Mesenchymal stem cell (in vitro differentiated cells and primary cell): ENCODE measurements around the gene CAMTA1.

Experiments
- DNase-seq: peaks from one replicate; pipeline ENCODE4 v3.0.0-alpha.2; 2013
- H2AFZ ChIP-seq: one replicate; pipeline ENCODE4 v1.6.1; 2013; ENCODE audit warnings: low read depth, mild to moderate bottlenecking, control low read depth, inconsistent platforms, low read length, moderate library complexity
- H2AK5ac ChIP-seq: 2 replicates; pipeline ENCODE4 v1.6.1; 2013; ENCODE audit warnings: low read length, moderate library complexity, mild to moderate bottlenecking, inconsistent platforms; ENCODE audit not compliant: severe bottlenecking
- H2BK120ac ChIP-seq: one replicate; pipeline ENCODE4 v1.6.1; 2013; ENCODE audit warnings: low read depth, mild to moderate bottlenecking, inconsistent platforms, low read length, moderate library complexity
- H2BK12ac ChIP-seq, 2 experiments: one replicate each; pipeline ENCODE4 v1.6.1; 2013; ENCODE audit warnings: inconsistent platforms in 2 of 2, low read length in 2 of 2, mild to moderate bottlenecking in 2 of 2, moderate library complexity in 2 of 2, control low read depth in 1 of 2
- H2BK15ac ChIP-seq: one replicate; pipeline ENCODE4 v1.6.1; 2013; ENCODE audit warnings: mild to moderate bottlenecking, low read depth, inconsistent platforms; ENCODE audit not compliant: poor library complexity, severe bottlenecking
- H2BK5ac ChIP-seq: 2 replicates; pipeline ENCODE4 v1.6.1; 2013; ENCODE audit warnings: low read depth, mild to moderate bottlenecking, low read length, control low read depth, inconsistent platforms; ENCODE audit not compliant: poor library complexity, severe bottlenecking
- H3K14ac ChIP-seq, 2 experiments: one replicate each; pipeline ENCODE4 v1.6.1; 2013; ENCODE audit warnings: inconsistent platforms in 2 of 2, low read length in 2 of 2, control low read depth in 1 of 2, mild to moderate bottlenecking in 1 of 2, moderate library complexity in 1 of 2
- H3K18ac ChIP-seq, 2 experiments: one replicate each; pipeline ENCODE4 v1.6.1; 2013; ENCODE audit warnings: inconsistent platforms in 2 of 2, low read length in 2 of 2, control low read depth in 1 of 2, low read depth in 1 of 2, mild to moderate bottlenecking in 1 of 2
- H3K23ac ChIP-seq, 2 experiments: one replicate each; pipeline ENCODE4 v1.6.1; 2013; ENCODE audit warnings: inconsistent platforms in 2 of 2, low read length in 2 of 2, mild to moderate bottlenecking in 2 of 2, moderate library complexity in 2 of 2, control low read depth in 1 of 2
- H3K27ac ChIP-seq: 2 replicates; pipeline ENCODE4 v1.5.1; 2013; ENCODE audit warnings: mild to moderate bottlenecking, moderate library complexity, low read length, control low read depth, inconsistent platforms; ENCODE audit not compliant: poor library complexity, severe bottlenecking
- H3K27me3 ChIP-seq, 2 experiments: 2 replicates each; pipeline versions ENCODE4 v1.6.1 to v1.7.0; 2013; ENCODE audit warnings: low read length in 2 of 2, mild to moderate bottlenecking in 2 of 2, moderate library complexity in 2 of 2, control low read depth in 1 of 2, inconsistent platforms in 1 of 2; ENCODE audit not compliant: control insufficient read depth in 1 of 2, insufficient read depth in 1 of 2
- H3K36me3 ChIP-seq, 2 experiments: 2 replicates each; pipeline versions ENCODE4 v1.6.1 to v1.7.0; 2013; ENCODE audit warnings: low read length in 2 of 2, control low read depth in 1 of 2, inconsistent platforms in 1 of 2, low read depth in 1 of 2, mild to moderate bottlenecking in 1 of 2; ENCODE audit not compliant: insufficient read depth in 2 of 2, control insufficient read depth in 1 of 2
- H3K4ac ChIP-seq, 2 experiments: one replicate each; pipeline ENCODE4 v1.6.1; 2013; ENCODE audit warnings: inconsistent platforms in 2 of 2, low read length in 2 of 2, mild to moderate bottlenecking in 2 of 2, moderate library complexity in 2 of 2, control low read depth in 1 of 2, low read depth in 1 of 2
- H3K4me1 ChIP-seq: 2 replicates; pipeline ENCODE4 v1.6.1; 2013; ENCODE audit warnings: low read depth, low read length, control low read depth; ENCODE audit not compliant: control insufficient read depth, insufficient read depth
- H3K4me2 ChIP-seq: 2 replicates; pipeline ENCODE4 v1.6.1; 2013; ENCODE audit warnings: low read length, mild to moderate bottlenecking, inconsistent platforms; ENCODE audit not compliant: poor library complexity, severe bottlenecking
- H3K4me3 ChIP-seq, 2 experiments: 2 replicates each; pipeline versions ENCODE4 v1.5.1 to v1.7.0; 2013; ENCODE audit warnings: low read length in 2 of 2, mild to moderate bottlenecking in 2 of 2, control low read depth in 1 of 2, low read depth in 1 of 2; ENCODE audit not compliant: insufficient read depth in 1 of 2
- H3K79me1 ChIP-seq: replicated peaks from 2 replicates; pipeline ENCODE4 v1.6.1; 2013; ENCODE audit warnings: mild to moderate bottlenecking, control low read depth, low read length, inconsistent platforms; ENCODE audit not compliant: poor library complexity, severe bottlenecking
- H3K9ac ChIP-seq: 2 replicates; pipeline ENCODE4 v1.7.0; 2013; ENCODE audit warnings: mild to moderate bottlenecking, low read length, moderate library complexity
- H3K9me3 ChIP-seq: 2 replicates; pipeline ENCODE4 v1.7.0; 2013; ENCODE audit warnings: mild to moderate bottlenecking, low read length; ENCODE audit not compliant: control insufficient read depth
- H4K8ac ChIP-seq: one replicate; pipeline ENCODE4 v1.6.1; 2013; ENCODE audit warnings: inconsistent platforms, mild to moderate bottlenecking, low read length, moderate library complexity
- H4K91ac ChIP-seq: one replicate; pipeline ENCODE4 v1.6.1; 2013; ENCODE audit warnings: mild to moderate bottlenecking, low read length, inconsistent platforms
- WGBS: methylation state at CpG from one replicate; pipeline ENCODE4 v1.1.7; 2013; ENCODE audit warnings: mixed read lengths; 5-methylcytosine and 5-hydroxymethylcytosine counted together

CAMTA1 gene

GRCh38 chr1:6915999-6916565 is 130.8 kb downstream of the CAMTA1 start:
- Histone ChIP-seq H2AK5ac (no peak overlapping the region), H3K36me3 (peaks cover 0 to 5% of the 10 kb centered on the region in 2 experiments), H3K27ac (no peak overlapping the region), H4K91ac (no peak overlapping the region), H2BK120ac (no peak overlapping the region), H3K14ac (no peak overlapping the region), H3K4ac (no peak overlapping the region), H2AFZ (no peak overlapping the region), H2BK12ac (no peak overlapping the region), H3K9me3 (peaks cover 5% of the 10 kb centered on the region), H3K79me1 (peaks cover 5% of the 10 kb centered on the region), H3K18ac (peak overlapping the region in 1 of 2 experiments; percentile 33), H3K9ac (no peak overlapping the region), H3K27me3 (peaks cover 0 to 7% of the 10 kb centered on the region in 2 experiments), H3K23ac (no peak overlapping the region), H3K4me2 (no peak overlapping the region), H2BK5ac (no peak overlapping the region), H3K4me3 (no peak overlapping the region), H2BK15ac (no peak overlapping the region), H4K8ac (no peak overlapping the region), H3K4me1 (peaks cover 24% of the 10 kb centered on the region)
- DNase-seq, result no peak
- WGBS, result 83% methylated on average over 17 of the region's 17 CpGs

- Histone ChIP-seq H3K79me1 (peaks cover 5% of the 10 kb centered on the region), H3K36me3 (peaks cover 0 to 5% of the 10 kb centered on the region in 2 experiments), H3K14ac (no peak overlapping the region), H4K8ac (no peak overlapping the region), H3K9me3 (peaks cover 5% of the 10 kb centered on the region), H2AFZ (no peak overlapping the region), H3K23ac (no peak overlapping the region), H3K18ac (no peak overlapping the region), H2AK5ac (no peak overlapping the region), H2BK12ac (no peak overlapping the region), H3K4me2 (no peak overlapping the region), H3K9ac (no peak overlapping the region), H4K91ac (no peak overlapping the region), H3K4me3 (no peak overlapping the region), H3K27ac (no peak overlapping the region), H3K4me1 (peaks cover 18% of the 10 kb centered on the region), H3K4ac (no peak overlapping the region), H3K27me3 (peaks cover 0 to 7% of the 10 kb centered on the region in 2 experiments), H2BK120ac (no peak overlapping the region), H2BK5ac (no peak overlapping the region), H2BK15ac (no peak overlapping the region)
- 83% methylated on average over 4 of the region's 4 CpGs for WGBS
- no peak for DNase-seq
These were observed 131.8 kb downstream of the CAMTA1 start for GRCh38 chr1:6917067-6917466.

GRCh38 chr1:6918186-6918924 is 133.1 kb downstream of the CAMTA1 start:
- Histone ChIP-seq H3K36me3 (peaks cover 0 to 5% of the 10 kb centered on the region in 2 experiments), H2BK120ac (no peak overlapping the region), H3K4me2 (no peak overlapping the region), H2BK5ac (no peak overlapping the region), H3K27me3 (peaks cover 0 to 5% of the 10 kb centered on the region in 2 experiments), H3K18ac (no peak overlapping the region), H2AFZ (no peak overlapping the region), H3K27ac (no peak overlapping the region), H2BK12ac (no peak overlapping the region), H3K4me1 (peaks cover 15% of the 10 kb centered on the region), H3K9ac (no peak overlapping the region), H3K4ac (no peak overlapping the region), H4K8ac (no peak overlapping the region), H2AK5ac (no peak overlapping the region), H3K79me1 (peaks cover 5% of the 10 kb centered on the region), H4K91ac (no peak overlapping the region), H3K14ac (no peak overlapping the region), H3K23ac (no peak overlapping the region), H3K4me3 (no peak overlapping the region), H2BK15ac (no peak overlapping the region), H3K9me3 (peaks cover 5% of the 10 kb centered on the region)
- WGBS, result 90% methylated on average over 13 of the region's 13 CpGs
- no peak for DNase-seq

GRCh38 chr1:6918925-6919511 is 133.8 kb downstream of the CAMTA1 start:
- peaks cover 0 to 5% of the 10 kb centered on the region in 2 experiments for H3K27me3 ChIP-seq
- H3K9ac ChIP-seq, result no peak overlapping the region
- 89% methylated on average over 6 of the region's 7 CpGs for WGBS
- no peaks in the 10 kb centered on the region for H3K9me3 ChIP-seq
- H3K4me2 ChIP-seq, result no peak overlapping the region
- no peak for DNase-seq
- H3K18ac ChIP-seq, result no peak overlapping the region
- no peak overlapping the region for H2BK5ac ChIP-seq
- H2AK5ac ChIP-seq, result peak overlapping the region; percentile 13
- H3K27ac ChIP-seq, result no peak overlapping the region
- H3K4ac ChIP-seq, result no peak overlapping the region
- H2BK120ac ChIP-seq, result no peak overlapping the region
- H3K36me3 ChIP-seq, result peaks cover 0 to 5% of the 10 kb centered on the region in 2 experiments
- H2BK12ac ChIP-seq, result no peak overlapping the region
- H2AFZ ChIP-seq, result no peak overlapping the region
- no peak overlapping the region for H2BK15ac ChIP-seq
- peaks cover 5% of the 10 kb centered on the region for H3K79me1 ChIP-seq
- H3K4me3 ChIP-seq, result no peak overlapping the region
- H3K23ac ChIP-seq, result no peak overlapping the region
- no peak overlapping the region for H4K91ac ChIP-seq
- H3K4me1 ChIP-seq, result peaks cover 15% of the 10 kb centered on the region
- H3K14ac ChIP-seq, result no peak overlapping the region
- no peak overlapping the region for H4K8ac ChIP-seq
